GM18909 (cell line): ENCODE measurements around the gene KCNMA1.
"Not testable (repeated sequence)": the region's sequence is repeated elsewhere in the genome, so short reads cannot be mapped to it uniquely, and the experiment has no call there.

Experiments
- ATAC-seq: cut with Tn5 transposase; IDR thresholded peaks from one replicate; pipeline ENCODE4 v1.9.1; 2021; ENCODE audit warnings: mild to moderate bottlenecking; ENCODE audit not compliant: unreplicated experiment, poor library complexity

KCNMA1 gene

GRCh38 chr10:77590344-77591237, 47.0 kb downstream of the KCNMA1 start:
- no peak for ATAC-seq

GRCh38 chr10:77589703-77590102, 47.9 kb downstream of the KCNMA1 start:
- ATAC-seq: not testable (repeated sequence)

GRCh38 chr10:77588886-77589285, 48.7 kb downstream of the KCNMA1 start:
- no peak for ATAC-seq

- ATAC-seq: no peak
Observed at GRCh38 chr10:77587416-77587790, 50.2 kb downstream of the KCNMA1 start.

- ATAC-seq: no peak
Observed at GRCh38 chr10:77586719-77587415, 50.7 kb downstream of the KCNMA1 start.

GRCh38 chr10:77584938-77585337, 52.7 kb downstream of the KCNMA1 start:
- ATAC-seq: no peak

- ATAC-seq: no peak
Observed at GRCh38 chr10:77583527-77583926, 54.1 kb downstream of the KCNMA1 start.

GRCh38 chr10:77582710-77583115, 54.9 kb downstream of the KCNMA1 start:
- no peak for ATAC-seq

GRCh38 chr10:77581738-77582137, 55.9 kb downstream of the KCNMA1 start:
- ATAC-seq: no peak

- no peak for ATAC-seq
Observed at GRCh38 chr10:77580482-77580881, 57.1 kb downstream of the KCNMA1 start.

GRCh38 chr10:77578583-77579227, 58.9 kb downstream of the KCNMA1 start:
- ATAC-seq: no peak

- ATAC-seq: no peak
Observed at GRCh38 chr10:77577666-77578229, 59.9 kb downstream of the KCNMA1 start.

GRCh38 chr10:77576444-77577032, 61.1 kb downstream of the KCNMA1 start:
- ATAC-seq: no peak

- no peak for ATAC-seq
Observed at GRCh38 chr10:77576007-77576367, 61.6 kb downstream of the KCNMA1 start.

- no peak for ATAC-seq
Observed at GRCh38 chr10:77575271-77576006, 62.2 kb downstream of the KCNMA1 start.

GRCh38 chr10:77574438-77574837, 63.2 kb downstream of the KCNMA1 start:
- ATAC-seq: no peak

- ATAC-seq: not testable (repeated sequence)
Observed at GRCh38 chr10:77572520-77572919, 65.1 kb downstream of the KCNMA1 start.

GRCh38 chr10:77571490-77571889, 66.1 kb downstream of the KCNMA1 start:
- ATAC-seq: no peak

GRCh38 chr10:77566914-77567566, 70.6 kb downstream of the KCNMA1 start:
- ATAC-seq: no peak
